GM23338 (cell line): ENCODE results near the gene CYTIP. TPM values are rescaled to one million over a fixed set of nuclear protein-coding genes. Genes with fewer than 3 reads are reported as not detected.

Source experiments
- ATAC-seq: fragments of 200-7000 bp; cut with Tn5 transposase; 3 replicates; pipeline ENCODE4 v1.9.1; 2020
- DNase-seq: peaks from one replicate; pipeline ENCODE4 v3.0.0-alpha.2; 2015; ENCODE audit warnings: low spot score
- H2AFZ ChIP-seq: fragments of 200-600 bp; sonication (generic); 2 replicates; pipeline ENCODE4 v1.8.0; 2016; ENCODE audit warnings: antibody characterized with exemption, mild to moderate bottlenecking, moderate library complexity
- H3F3A ChIP-seq: fragments of 200-600 bp; sonication (generic); replicated peaks from 2 replicates; pipeline ENCODE4 v1.8.0; 2017; ENCODE audit warnings: antibody characterized with exemption, mixed run types, low read depth
- H3K27ac ChIP-seq: fragments of 200-600 bp; sonication (generic); 2 replicates; pipeline ENCODE4 v1.6.1; 2016; ENCODE audit warnings: low read depth
- H3K27me3 ChIP-seq: fragments of 200-600 bp; sonication (generic); 2 replicates; pipeline ENCODE4 v1.8.0; 2016; ENCODE audit warnings: mild to moderate bottlenecking, mixed run types, moderate library complexity; ENCODE audit not compliant: insufficient read depth
- H3K36me3 ChIP-seq: fragments of 200-600 bp; sonication (generic); 2 replicates; pipeline ENCODE4 v1.8.0; 2016; ENCODE audit warnings: mild to moderate bottlenecking; ENCODE audit not compliant: insufficient read depth
- H3K4me1 ChIP-seq: fragments of 200-600 bp; sonication (generic); 2 replicates; pipeline ENCODE4 v1.8.0; 2016; ENCODE audit warnings: mild to moderate bottlenecking, moderate library complexity; ENCODE audit not compliant: insufficient read depth
- H3K4me2 ChIP-seq: fragments of 200-600 bp; sonication (generic); 2 replicates; pipeline ENCODE4 v1.7.1; 2017; ENCODE audit warnings: mixed run types
- H3K4me3 ChIP-seq: fragments of 200-600 bp; sonication (generic); 2 replicates; pipeline ENCODE4 v1.6.1; 2016; ENCODE audit warnings: mixed run types
- H3K79me2 ChIP-seq: fragments of 200-600 bp; sonication (generic); replicated peaks from 2 replicates; pipeline ENCODE4 v1.8.0; 2017; ENCODE audit warnings: mild to moderate bottlenecking; ENCODE audit not compliant: insufficient read depth
- H3K9me2 ChIP-seq: fragments of 200-600 bp; sonication (generic); 2 replicates; pipeline ENCODE4 v1.8.0; 2017; ENCODE audit not compliant: insufficient read depth
- H4K20me1 ChIP-seq: fragments of 200-600 bp; sonication (generic); replicated peaks from 2 replicates; pipeline ENCODE4 v1.8.0; 2017; ENCODE audit warnings: mild to moderate bottlenecking; ENCODE audit not compliant: insufficient read depth
- H3K27ac Mint-ChIP-seq: 2 replicates; pipeline ENCODE4 v1.8.0; 2020; ENCODE audit warnings: inconsistent platforms, mild to moderate bottlenecking, moderate library complexity, mixed read lengths
- H3K27me3 Mint-ChIP-seq: 3 replicates; pipeline ENCODE4 v1.8.0; 2022; ENCODE audit warnings: low read depth, mild to moderate bottlenecking, moderate library complexity, mixed read lengths, inconsistent platforms; ENCODE audit not compliant: insufficient read depth, poor library complexity
- H3K36me3 Mint-ChIP-seq: 3 replicates; pipeline ENCODE4 v1.8.0; 2021; ENCODE audit warnings: low read depth, mild to moderate bottlenecking, inconsistent platforms, moderate library complexity, mixed read lengths
- H3K4me1 Mint-ChIP-seq: 3 replicates; pipeline ENCODE4 v1.8.0; 2020; ENCODE audit warnings: mild to moderate bottlenecking, inconsistent platforms, mixed read lengths
- H3K4me3 Mint-ChIP-seq: 3 replicates; pipeline ENCODE4 v1.8.0; 2021; ENCODE audit warnings: moderate library complexity, mild to moderate bottlenecking, inconsistent platforms, mixed read lengths
- H3K9me3 Mint-ChIP-seq: 3 replicates; pipeline ENCODE4 v1.8.0; 2020; ENCODE audit warnings: moderate library complexity, mild to moderate bottlenecking, inconsistent platforms, mixed read lengths
- CREB1 ChIP-seq: fragments of 250-450 bp; sonication (Bioruptor Pico); IDR thresholded peaks from 2 replicates; pipeline ENCODE4 v1.5.0; 2020; ENCODE audit warnings: low read depth, mild to moderate bottlenecking, moderate library complexity
- EZH2 ChIP-seq: fragments of 200-600 bp; sonication (generic); IDR thresholded peaks from one replicate; pipeline ENCODE4 v1.8.0; 2017; ENCODE audit warnings: antibody characterized with exemption, mild to moderate bottlenecking, low read depth; ENCODE audit not compliant: unreplicated experiment
- EZH2phosphoT487 ChIP-seq: fragments of 200-600 bp; sonication (generic); IDR thresholded peaks from one replicate; pipeline ENCODE4 v1.8.1; 2018; ENCODE audit warnings: antibody characterized with exemption; ENCODE audit not compliant: unreplicated experiment
- JUNB ChIP-seq: IDR thresholded peaks from one replicate; pipeline ENCODE4 v1.6.1; 2016; ENCODE audit warnings: antibody characterized with exemption; ENCODE audit not compliant: unreplicated experiment
- NANOG ChIP-seq: IDR thresholded peaks from 2 replicates; pipeline ENCODE4 v1.6.1; 2016; ENCODE audit warnings: antibody characterized with exemption, borderline replicate concordance
- POLR2AphosphoS5 ChIP-seq: IDR thresholded peaks from 2 replicates; pipeline ENCODE4 v1.6.1; 2016; ENCODE audit warnings: antibody characterized with exemption, low read depth
- STAT1 ChIP-seq: IDR thresholded peaks from one replicate; pipeline ENCODE4 v1.6.1; 2016; ENCODE audit warnings: antibody characterized with exemption; ENCODE audit not compliant: unreplicated experiment
- ZNF114 ChIP-seq: fragments of 250-450 bp; sonication (Bioruptor Pico); IDR thresholded peaks from 2 replicates; pipeline ENCODE4 v1.5.0; 2020; ENCODE audit warnings: mild to moderate bottlenecking, moderate library complexity
- ZNF331 ChIP-seq: fragments of 250-450 bp; sonication (Bioruptor Pico); IDR thresholded peaks from 2 replicates; pipeline ENCODE4 v1.5.0; 2020; ENCODE audit warnings: low read depth, mild to moderate bottlenecking, moderate library complexity
- polyA plus RNA-seq: library from polyadenylated mRNA; unstranded; fragments of >200 nt; fragmentation: Nextera tagmentation; extraction: Ambion mirVana; gene quantifications from 2 replicates; pipeline ENCODE4 v1.2.1, GENCODE V29; 2016
- total RNA-seq: library from RNA; depleted of rRNA; stranded (reverse); fragments of >200 nt; shearing (Covaris generic); gene quantifications from 2 replicates; pipeline ENCODE4 v1.2.3, GENCODE V29; 2014
- TF ChIP-seq, protein P1 (sequence below): IDR thresholded peaks from 2 replicates; pipeline ENCODE4 v1.6.1; 2016; ENCODE audit warnings: antibody characterized with exemption
- TF ChIP-seq, protein P2 (sequence below), 2 experiments: fragments of 200-600 bp in 1 of 2; sonication (generic) in 1 of 2; conservative IDR thresholded peaks; 2 replicates each; pipeline versions ENCODE4 v1.5.1 to v1.6.1; 2016 to 2017; ENCODE audit warnings: antibody characterized with exemption in 2 of 2, low read depth in 2 of 2, mild to moderate bottlenecking in 2 of 2, moderate library complexity in 1 of 2
- TF ChIP-seq, protein P3 (sequence below): fragments of 250-450 bp; sonication (Bioruptor Pico); IDR thresholded peaks from 2 replicates; pipeline ENCODE4 v1.5.0; 2020; ENCODE audit warnings: mild to moderate bottlenecking, moderate library complexity
- TF ChIP-seq, protein P4 (sequence below): IDR thresholded peaks from one replicate; pipeline ENCODE4 v1.6.1; 2018; ENCODE audit warnings: antibody characterized with exemption; ENCODE audit not compliant: unreplicated experiment

CYTIP gene
- total and polyA plus RNA-seq, 2 experiments from 2014 or later: not detected

DNA sequence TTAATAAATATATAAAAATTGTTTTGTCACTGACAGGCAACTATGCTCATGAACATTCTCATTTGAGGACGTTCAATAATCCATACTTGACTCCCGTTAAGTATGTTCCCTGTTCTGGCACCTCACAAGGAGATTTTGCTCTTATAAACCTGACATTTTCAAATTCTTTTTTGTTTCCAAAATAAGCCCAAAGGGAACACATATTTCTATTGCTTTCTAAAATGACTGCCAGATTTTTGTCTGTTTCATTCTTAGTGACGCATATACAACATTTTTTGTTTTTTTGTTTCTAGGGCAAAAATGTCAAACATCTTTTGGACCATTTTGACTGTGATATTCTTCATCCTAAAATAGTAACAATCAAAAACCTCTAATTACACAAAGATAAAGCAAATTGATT is 50.5 kb downstream of the CYTIP start:
- Mint-ChIP-seq H3K36me3 (no peaks in the 10 kb centered on the region), H3K4me3 (no peak overlapping the region), H3K4me1 (no peaks in the 10 kb centered on the region), H3K27ac (no peak overlapping the region), H3K9me3 (peaks cover 2% of the 10 kb centered on the region; the same call in 1 of the 3 replicates), H3K27me3 (no peaks in the 10 kb centered on the region)
- Histone ChIP-seq H3K9me2 (no peaks in the 10 kb centered on the region), H3K27ac (no peak overlapping the region), H3K36me3 (no peaks in the 10 kb centered on the region), H3K4me2 (no peak overlapping the region), H3K27me3 (no peaks in the 10 kb centered on the region), H3K4me1 (no peaks in the 10 kb centered on the region), H2AFZ (no peak overlapping the region), H3K4me3 (no peak overlapping the region), H4K20me1 (no peaks in the 10 kb centered on the region), H3F3A (no peaks in the 10 kb centered on the region), H3K79me2 (no peaks in the 10 kb centered on the region)
- ATAC-seq (no peak), DNase-seq (no peak)
- TF ChIP-seq ZNF114 (CRISPR knock-in tag) (no peak), JUNB (no peak), EZH2phosphoT487 (no peak), STAT1 (no peak), POLR2AphosphoS5 (no peak), ZNF331 (no peak), NANOG (no peak), EZH2 (no peak), CREB1 (no peak)
- TF ChIP-seq, protein P1, sequence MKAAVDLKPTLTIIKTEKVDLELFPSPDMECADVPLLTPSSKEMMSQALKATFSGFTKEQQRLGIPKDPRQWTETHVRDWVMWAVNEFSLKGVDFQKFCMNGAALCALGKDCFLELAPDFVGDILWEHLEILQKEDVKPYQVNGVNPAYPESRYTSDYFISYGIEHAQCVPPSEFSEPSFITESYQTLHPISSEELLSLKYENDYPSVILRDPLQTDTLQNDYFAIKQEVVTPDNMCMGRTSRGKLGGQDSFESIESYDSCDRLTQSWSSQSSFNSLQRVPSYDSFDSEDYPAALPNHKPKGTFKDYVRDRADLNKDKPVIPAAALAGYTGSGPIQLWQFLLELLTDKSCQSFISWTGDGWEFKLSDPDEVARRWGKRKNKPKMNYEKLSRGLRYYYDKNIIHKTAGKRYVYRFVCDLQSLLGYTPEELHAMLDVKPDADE: no peak
- TF ChIP-seq, protein P2, sequence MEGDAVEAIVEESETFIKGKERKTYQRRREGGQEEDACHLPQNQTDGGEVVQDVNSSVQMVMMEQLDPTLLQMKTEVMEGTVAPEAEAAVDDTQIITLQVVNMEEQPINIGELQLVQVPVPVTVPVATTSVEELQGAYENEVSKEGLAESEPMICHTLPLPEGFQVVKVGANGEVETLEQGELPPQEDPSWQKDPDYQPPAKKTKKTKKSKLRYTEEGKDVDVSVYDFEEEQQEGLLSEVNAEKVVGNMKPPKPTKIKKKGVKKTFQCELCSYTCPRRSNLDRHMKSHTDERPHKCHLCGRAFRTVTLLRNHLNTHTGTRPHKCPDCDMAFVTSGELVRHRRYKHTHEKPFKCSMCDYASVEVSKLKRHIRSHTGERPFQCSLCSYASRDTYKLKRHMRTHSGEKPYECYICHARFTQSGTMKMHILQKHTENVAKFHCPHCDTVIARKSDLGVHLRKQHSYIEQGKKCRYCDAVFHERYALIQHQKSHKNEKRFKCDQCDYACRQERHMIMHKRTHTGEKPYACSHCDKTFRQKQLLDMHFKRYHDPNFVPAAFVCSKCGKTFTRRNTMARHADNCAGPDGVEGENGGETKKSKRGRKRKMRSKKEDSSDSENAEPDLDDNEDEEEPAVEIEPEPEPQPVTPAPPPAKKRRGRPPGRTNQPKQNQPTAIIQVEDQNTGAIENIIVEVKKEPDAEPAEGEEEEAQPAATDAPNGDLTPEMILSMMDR (conservative IDR thresholded peaks at IDR 0.05; ENCODE audit: low read depth in 2 of 2): no peak
- TF ChIP-seq, protein P3, sequence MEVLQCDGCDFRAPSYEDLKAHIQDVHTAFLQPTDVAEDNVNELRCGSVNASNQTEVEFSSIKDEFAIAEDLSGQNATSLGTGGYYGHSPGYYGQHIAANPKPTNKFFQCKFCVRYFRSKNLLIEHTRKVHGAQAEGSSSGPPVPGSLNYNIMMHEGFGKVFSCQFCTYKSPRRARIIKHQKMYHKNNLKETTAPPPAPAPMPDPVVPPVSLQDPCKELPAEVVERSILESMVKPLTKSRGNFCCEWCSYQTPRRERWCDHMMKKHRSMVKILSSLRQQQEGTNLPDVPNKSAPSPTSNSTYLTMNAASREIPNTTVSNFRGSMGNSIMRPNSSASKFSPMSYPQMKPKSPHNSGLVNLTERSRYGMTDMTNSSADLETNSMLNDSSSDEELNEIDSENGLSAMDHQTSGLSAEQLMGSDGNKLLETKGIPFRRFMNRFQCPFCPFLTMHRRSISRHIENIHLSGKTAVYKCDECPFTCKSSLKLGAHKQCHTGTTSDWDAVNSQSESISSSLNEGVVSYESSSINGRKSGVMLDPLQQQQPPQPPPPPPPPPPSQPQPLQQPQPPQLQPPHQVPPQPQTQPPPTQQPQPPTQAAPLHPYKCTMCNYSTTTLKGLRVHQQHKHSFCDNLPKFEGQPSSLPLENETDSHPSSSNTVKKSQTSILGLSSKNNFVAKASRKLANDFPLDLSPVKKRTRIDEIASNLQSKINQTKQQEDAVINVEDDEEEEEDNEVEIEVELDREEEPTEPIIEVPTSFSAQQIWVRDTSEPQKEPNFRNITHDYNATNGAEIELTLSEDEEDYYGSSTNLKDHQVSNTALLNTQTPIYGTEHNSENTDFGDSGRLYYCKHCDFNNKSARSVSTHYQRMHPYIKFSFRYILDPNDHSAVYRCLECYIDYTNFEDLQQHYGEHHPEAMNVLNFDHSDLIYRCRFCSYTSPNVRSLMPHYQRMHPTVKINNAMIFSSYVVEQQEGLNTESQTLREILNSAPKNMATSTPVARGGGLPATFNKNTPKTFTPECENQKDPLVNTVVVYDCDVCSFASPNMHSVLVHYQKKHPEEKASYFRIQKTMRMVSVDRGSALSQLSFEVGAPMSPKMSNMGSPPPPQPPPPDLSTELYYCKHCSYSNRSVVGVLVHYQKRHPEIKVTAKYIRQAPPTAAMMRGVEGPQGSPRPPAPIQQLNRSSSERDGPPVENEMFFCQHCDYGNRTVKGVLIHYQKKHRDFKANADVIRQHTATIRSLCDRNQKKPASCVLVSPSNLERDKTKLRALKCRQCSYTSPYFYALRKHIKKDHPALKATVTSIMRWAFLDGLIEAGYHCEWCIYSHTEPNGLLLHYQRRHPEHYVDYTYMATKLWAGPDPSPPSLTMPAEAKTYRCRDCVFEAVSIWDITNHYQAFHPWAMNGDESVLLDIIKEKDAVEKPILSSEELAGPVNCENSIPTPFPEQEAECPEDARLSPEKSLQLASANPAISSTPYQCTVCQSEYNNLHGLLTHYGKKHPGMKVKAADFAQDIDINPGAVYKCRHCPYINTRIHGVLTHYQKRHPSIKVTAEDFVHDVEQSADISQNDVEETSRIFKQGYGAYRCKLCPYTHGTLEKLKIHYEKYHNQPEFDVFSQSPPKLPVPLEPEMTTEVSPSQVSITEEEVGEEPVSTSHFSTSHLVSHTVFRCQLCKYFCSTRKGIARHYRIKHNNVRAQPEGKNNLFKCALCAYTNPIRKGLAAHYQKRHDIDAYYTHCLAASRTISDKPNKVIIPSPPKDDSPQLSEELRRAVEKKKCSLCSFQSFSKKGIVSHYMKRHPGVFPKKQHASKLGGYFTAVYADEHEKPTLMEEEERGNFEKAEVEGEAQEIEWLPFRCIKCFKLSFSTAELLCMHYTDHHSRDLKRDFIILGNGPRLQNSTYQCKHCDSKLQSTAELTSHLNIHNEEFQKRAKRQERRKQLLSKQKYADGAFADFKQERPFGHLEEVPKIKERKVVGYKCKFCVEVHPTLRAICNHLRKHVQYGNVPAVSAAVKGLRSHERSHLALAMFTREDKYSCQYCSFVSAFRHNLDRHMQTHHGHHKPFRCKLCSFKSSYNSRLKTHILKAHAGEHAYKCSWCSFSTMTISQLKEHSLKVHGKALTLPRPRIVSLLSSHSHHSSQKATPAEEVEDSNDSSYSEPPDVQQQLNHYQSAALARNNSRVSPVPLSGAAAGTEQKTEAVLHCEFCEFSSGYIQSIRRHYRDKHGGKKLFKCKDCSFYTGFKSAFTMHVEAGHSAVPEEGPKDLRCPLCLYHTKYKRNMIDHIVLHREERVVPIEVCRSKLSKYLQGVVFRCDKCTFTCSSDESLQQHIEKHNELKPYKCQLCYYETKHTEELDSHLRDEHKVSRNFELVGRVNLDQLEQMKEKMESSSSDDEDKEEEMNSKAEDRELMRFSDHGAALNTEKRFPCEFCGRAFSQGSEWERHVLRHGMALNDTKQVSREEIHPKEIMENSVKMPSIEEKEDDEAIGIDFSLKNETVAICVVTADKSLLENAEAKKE: no peak
- TF ChIP-seq, protein P4, sequence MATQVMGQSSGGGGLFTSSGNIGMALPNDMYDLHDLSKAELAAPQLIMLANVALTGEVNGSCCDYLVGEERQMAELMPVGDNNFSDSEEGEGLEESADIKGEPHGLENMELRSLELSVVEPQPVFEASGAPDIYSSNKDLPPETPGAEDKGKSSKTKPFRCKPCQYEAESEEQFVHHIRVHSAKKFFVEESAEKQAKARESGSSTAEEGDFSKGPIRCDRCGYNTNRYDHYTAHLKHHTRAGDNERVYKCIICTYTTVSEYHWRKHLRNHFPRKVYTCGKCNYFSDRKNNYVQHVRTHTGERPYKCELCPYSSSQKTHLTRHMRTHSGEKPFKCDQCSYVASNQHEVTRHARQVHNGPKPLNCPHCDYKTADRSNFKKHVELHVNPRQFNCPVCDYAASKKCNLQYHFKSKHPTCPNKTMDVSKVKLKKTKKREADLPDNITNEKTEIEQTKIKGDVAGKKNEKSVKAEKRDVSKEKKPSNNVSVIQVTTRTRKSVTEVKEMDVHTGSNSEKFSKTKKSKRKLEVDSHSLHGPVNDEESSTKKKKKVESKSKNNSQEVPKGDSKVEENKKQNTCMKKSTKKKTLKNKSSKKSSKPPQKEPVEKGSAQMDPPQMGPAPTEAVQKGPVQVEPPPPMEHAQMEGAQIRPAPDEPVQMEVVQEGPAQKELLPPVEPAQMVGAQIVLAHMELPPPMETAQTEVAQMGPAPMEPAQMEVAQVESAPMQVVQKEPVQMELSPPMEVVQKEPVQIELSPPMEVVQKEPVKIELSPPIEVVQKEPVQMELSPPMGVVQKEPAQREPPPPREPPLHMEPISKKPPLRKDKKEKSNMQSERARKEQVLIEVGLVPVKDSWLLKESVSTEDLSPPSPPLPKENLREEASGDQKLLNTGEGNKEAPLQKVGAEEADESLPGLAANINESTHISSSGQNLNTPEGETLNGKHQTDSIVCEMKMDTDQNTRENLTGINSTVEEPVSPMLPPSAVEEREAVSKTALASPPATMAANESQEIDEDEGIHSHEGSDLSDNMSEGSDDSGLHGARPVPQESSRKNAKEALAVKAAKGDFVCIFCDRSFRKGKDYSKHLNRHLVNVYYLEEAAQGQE: no peak
